SHP77 (cell line): ENCODE measurements around the gene PPP1R9B.
A peak's percentile ranks its signal among the peaks of the same experiment; 100 is the strongest.

Source experiments
- DNase-seq, 2 experiments: peaks; one replicate each; lab custom pipeline; 2025; lab: John Stamatoyannopoulos, UW

The PPP1R9B gene

GRCh38 chr17:50154604-50155003 lies 4.1 kb upstream of the PPP1R9B start:
- DNase-seq, result no peak

- DNase-seq, result no peak
These were observed 3.4 kb upstream of the PPP1R9B start for GRCh38 chr17:50153650-50154575.

- no peak for DNase-seq
These were observed 2.3 kb upstream of the PPP1R9B start for GRCh38 chr17:50152736-50153135.

- DNase-seq, result peak; percentile 95 to 96
These were observed 1.6 kb upstream of the PPP1R9B start for GRCh38 chr17:50151937-50152547.

- peak; percentile 90 to 93 for DNase-seq
These were observed 812 bp upstream of the PPP1R9B start for GRCh38 chr17:50151041-50151936.

GRCh38 chr17:50149417-50150353 lies 792 bp downstream of the PPP1R9B start:
- peak; percentile 43 to 62 for DNase-seq

GRCh38 chr17:50149091-50149416 lies 1.4 kb downstream of the PPP1R9B start:
- no peak for DNase-seq

GRCh38 chr17:50148226-50149090 lies 2.0 kb downstream of the PPP1R9B start:
- no peak for DNase-seq

GRCh38 chr17:50147841-50148225 lies 2.6 kb downstream of the PPP1R9B start:
- DNase-seq, result no peak

GRCh38 chr17:50146927-50147665 lies 3.4 kb downstream of the PPP1R9B start:
- DNase-seq, result no peak

GRCh38 chr17:50146230-50146926 lies 4.1 kb downstream of the PPP1R9B start:
- DNase-seq, result no peak

- DNase-seq, result no peak
These were observed 4.8 kb downstream of the PPP1R9B start for GRCh38 chr17:50145532-50146229.

GRCh38 chr17:50144845-50145531 lies 5.5 kb downstream of the PPP1R9B start:
- no peak for DNase-seq

- DNase-seq, result no peak
These were observed 6.1 kb downstream of the PPP1R9B start for GRCh38 chr17:50144355-50144754.

GRCh38 chr17:50143461-50144176 lies 6.9 kb downstream of the PPP1R9B start:
- no peak for DNase-seq

- DNase-seq, result no peak
These were observed 8.7 kb downstream of the PPP1R9B start for GRCh38 chr17:50141745-50142110.
